Testis (tissue), 3 donors: Measurements from ENCODE around the gene TTC31. TPM values are rescaled to one million over a fixed set of nuclear protein-coding genes. Genes with fewer than 3 reads are reported as not detected.

Source experiments
- DNase-seq: peaks from one replicate; pipeline ENCODE4 v3.0.0-alpha.2; 2019
- H3K27ac ChIP-seq, 2 donors: fragments of 200-600 bp; sonication (generic); one replicate each; pipeline ENCODE4 v1.5.1; 2019
- H3K27me3 ChIP-seq: fragments of 200-600 bp; sonication (generic); one replicate; pipeline ENCODE4 v1.5.1; 2019
- H3K36me3 ChIP-seq: fragments of 200-600 bp; sonication (generic); one replicate; pipeline ENCODE4 v1.5.1; 2017; ENCODE audit warnings: low read depth; ENCODE audit errors: missing control alignments
- H3K4me1 ChIP-seq: fragments of 200-600 bp; sonication (generic); one replicate; pipeline ENCODE4 v1.5.1; 2019
- H3K4me3 ChIP-seq, 2 donors: fragments of 200-600 bp; sonication (generic); one replicate each; pipeline ENCODE4 v1.5.1; 2017 to 2019
- H3K9me3 ChIP-seq: fragments of 200-600 bp; sonication (generic); one replicate; pipeline ENCODE4 v1.5.1; 2017
- POLR2A ChIP-seq: fragments of 450-650 bp; IDR thresholded peaks from one replicate; pipeline ENCODE4 v1.6.1; 2017; ENCODE audit warnings: antibody characterized with exemption, mild to moderate bottlenecking, moderate library complexity
- WGBS, 2 donors: methylation state at CpG; one replicate each; pipeline ENCODE4 v1.1.5; 2018; 5-methylcytosine and 5-hydroxymethylcytosine counted together
- intact Hi-C: fragments of 100-400 bp; cut with DNase I; formaldehyde crosslinking; loops from one replicate; pipeline ENCODE4 v1.15.1; 2023; ENCODE audit warnings: low total_unique reads
- polyA plus RNA-seq: library from polyadenylated mRNA; stranded (reverse); fragments of 350-450 nt; fragmentation: Illumina TruSeq; extraction: RNeasy Lipid Tissue Mini Kit (QIAGEN cat#74804); gene quantifications from one replicate; pipeline ENCODE4 v1.2.3, GENCODE V29; 2014; ENCODE audit warnings: low read depth, low replicate concordance; ENCODE audit not compliant: insufficient read depth
- total RNA-seq, 2 donors: library from RNA; depleted of rRNA; stranded (reverse); fragments of >200 nt; gene quantifications; one replicate each; pipeline ENCODE4 v1.2.3, GENCODE V29; 2016
- TF ChIP-seq, protein P1 (sequence below), 3 experiments: fragments of 450-650 bp in 2 of 3; fragments of 200-600 bp in 1 of 3; sonication (generic) in 1 of 3; IDR thresholded peaks; one replicate each; pipeline ENCODE4 v1.5.1; 2016 to 2019; ENCODE audit warnings: antibody characterized with exemption in 3 of 3, mild to moderate bottlenecking in 2 of 3, moderate library complexity in 1 of 3

TTC31 gene
- total and polyA plus RNA-seq, 3 donors from 2014 or later, result 19.6 to 36.2 (median 30.1) TPM

DNA sequence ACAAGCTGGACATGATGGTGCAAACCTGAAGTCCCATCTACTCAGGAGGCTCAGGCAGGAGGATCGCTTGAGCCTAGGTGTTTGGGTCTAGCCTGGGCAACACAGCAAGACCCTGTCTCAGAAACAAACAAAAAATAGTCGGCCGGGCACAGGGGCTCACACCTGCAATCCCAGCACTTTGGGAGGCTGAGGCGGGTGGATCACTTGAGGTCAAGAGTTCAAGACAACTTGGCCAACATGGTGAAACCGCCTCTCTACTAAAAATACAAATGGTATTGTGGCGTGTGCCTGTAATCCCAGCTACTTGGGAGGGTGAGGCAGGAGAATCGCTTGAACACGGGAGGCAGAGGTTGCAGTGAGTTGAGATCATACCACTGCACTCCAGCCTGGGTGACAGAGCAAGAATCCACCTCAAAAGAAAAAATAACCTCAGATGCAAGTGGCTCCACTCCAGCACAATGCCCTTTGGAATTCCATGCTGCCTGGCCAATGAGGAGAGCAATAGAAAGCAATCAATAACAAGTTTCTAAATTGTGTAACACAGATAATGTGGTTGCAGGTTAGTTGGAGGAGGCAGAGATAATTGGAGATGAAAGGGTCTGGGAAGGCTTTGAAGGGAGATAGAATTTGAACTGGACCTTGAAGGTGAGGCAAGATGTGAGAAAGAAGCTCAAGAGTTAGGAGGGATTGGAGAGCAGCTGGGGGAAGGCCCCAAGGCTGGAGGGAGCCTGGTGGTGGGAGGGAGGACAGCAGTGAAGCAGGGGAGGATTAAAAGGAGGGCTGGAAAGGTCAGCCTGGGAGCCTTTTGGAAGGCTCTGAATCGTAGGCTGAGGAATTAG lies 6.0 kb downstream of the TTC31 start:
- Histone ChIP-seq H3K4me1 (peaks cover 3% of the 10 kb centered on the region), H3K9me3 (no peaks in the 10 kb centered on the region), H3K36me3 (no peaks in the 10 kb centered on the region), H3K27ac (no peak overlapping the region), H3K4me3 (no peak overlapping the region), H3K27me3 (no peaks in the 10 kb centered on the region)
- WGBS, 2 donors, result 86% methylated on average over 9 of the region's 9 CpGs
- intact Hi-C loops, result loop anchor here (10.0 kb wide), 1 partner anchor 96 kb away; no protein-coding TSS in a partner anchor
- no peak for TF ChIP-seq POLR2A
- TF ChIP-seq, protein P1, sequence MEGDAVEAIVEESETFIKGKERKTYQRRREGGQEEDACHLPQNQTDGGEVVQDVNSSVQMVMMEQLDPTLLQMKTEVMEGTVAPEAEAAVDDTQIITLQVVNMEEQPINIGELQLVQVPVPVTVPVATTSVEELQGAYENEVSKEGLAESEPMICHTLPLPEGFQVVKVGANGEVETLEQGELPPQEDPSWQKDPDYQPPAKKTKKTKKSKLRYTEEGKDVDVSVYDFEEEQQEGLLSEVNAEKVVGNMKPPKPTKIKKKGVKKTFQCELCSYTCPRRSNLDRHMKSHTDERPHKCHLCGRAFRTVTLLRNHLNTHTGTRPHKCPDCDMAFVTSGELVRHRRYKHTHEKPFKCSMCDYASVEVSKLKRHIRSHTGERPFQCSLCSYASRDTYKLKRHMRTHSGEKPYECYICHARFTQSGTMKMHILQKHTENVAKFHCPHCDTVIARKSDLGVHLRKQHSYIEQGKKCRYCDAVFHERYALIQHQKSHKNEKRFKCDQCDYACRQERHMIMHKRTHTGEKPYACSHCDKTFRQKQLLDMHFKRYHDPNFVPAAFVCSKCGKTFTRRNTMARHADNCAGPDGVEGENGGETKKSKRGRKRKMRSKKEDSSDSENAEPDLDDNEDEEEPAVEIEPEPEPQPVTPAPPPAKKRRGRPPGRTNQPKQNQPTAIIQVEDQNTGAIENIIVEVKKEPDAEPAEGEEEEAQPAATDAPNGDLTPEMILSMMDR (IDR thresholded peaks at IDR 0.05), result no peak
- DNase-seq, result no peak

DNA sequence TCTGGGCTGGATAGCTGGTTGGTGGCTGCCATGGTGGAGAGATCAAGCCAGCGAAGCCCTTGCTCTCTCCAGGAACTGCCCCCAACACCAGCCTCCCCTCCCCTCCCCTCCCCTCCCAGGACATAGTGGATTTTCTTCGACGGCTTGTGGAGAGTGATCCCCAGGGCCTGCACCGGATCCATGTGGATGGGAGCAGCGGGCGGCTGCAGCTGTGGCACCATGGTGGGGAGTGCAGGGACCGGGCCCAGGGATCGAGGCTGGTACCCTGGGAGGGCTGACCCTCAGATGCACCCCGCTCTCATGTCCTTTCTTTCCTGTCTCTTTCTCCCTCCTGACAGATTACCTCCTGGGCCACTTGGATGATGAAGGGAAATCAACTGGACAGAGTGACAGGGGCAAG lies 7.0 kb downstream of the TTC31 start:
- no peak for DNase-seq
- Histone ChIP-seq H3K27ac (no peak overlapping the region), H3K36me3 (no peaks in the 10 kb centered on the region), H3K4me3 (no peak overlapping the region), H3K9me3 (no peaks in the 10 kb centered on the region), H3K4me1 (no peaks in the 10 kb centered on the region), H3K27me3 (no peaks in the 10 kb centered on the region)
- intact Hi-C loops, result loop anchor here (10.0 kb wide), 1 partner anchor 95 kb away; no protein-coding TSS in a partner anchor
- TF ChIP-seq, protein P1 (IDR thresholded peaks at IDR 0.05), result no peak
- no peak for TF ChIP-seq POLR2A
- 92 to 100% methylated on average over 2 to 9 of the region's 9 CpGs for WGBS, 2 donors

GRCh38 chr2:74491648-74492544 lies 9.0 kb downstream of the TTC31 start:
- TF ChIP-seq, protein P1 (IDR thresholded peaks at IDR 0.05), result no peak
- TF ChIP-seq POLR2A, result no peak
- WGBS, 2 donors, result 94 to 95% methylated on average over 11 to 12 of the region's 12 CpGs
- Histone ChIP-seq H3K27me3 (no peaks in the 10 kb centered on the region), H3K9me3 (no peaks in the 10 kb centered on the region), H3K27ac (no peak overlapping the region), H3K36me3 (no peaks in the 10 kb centered on the region), H3K4me1 (no peaks in the 10 kb centered on the region), H3K4me3 (no peak overlapping the region)
- intact Hi-C loops, result no loop called here
- DNase-seq, result no peak

DNA sequence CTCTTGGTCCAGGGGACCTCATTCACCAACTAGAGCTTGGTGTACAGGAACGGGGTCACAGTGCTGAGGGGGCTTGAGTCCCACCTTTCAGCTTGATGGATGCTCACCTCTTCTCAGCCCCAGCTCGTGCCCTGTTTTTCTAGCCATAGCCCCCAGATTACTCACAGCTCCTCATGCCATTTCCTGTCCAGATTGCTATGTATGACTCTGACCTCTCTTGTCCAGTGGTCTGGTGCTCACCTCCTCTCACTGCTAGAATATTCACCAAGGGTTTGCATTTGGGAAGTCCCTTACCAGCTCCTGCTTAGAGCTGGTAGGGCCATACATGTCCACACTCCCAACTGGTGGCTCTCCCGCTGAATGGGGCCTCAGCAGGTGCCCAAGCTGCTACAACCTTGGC lies 10.7 kb downstream of the TTC31 start:
- Histone ChIP-seq H3K27ac (no peak overlapping the region), H3K27me3 (no peaks in the 10 kb centered on the region), H3K9me3 (no peaks in the 10 kb centered on the region), H3K36me3 (no peaks in the 10 kb centered on the region), H3K4me3 (no peak overlapping the region), H3K4me1 (peaks cover 9% of the 10 kb centered on the region)
- no peak for TF ChIP-seq POLR2A
- TF ChIP-seq, protein P1 (IDR thresholded peaks at IDR 0.05), result no peak
- DNase-seq, result no peak
- WGBS, 2 donors, result 93 to 100% methylated on average over 3 of the region's 3 CpGs
- intact Hi-C loops, result no loop called here
